Measurements from ENCODE around the gene SAMD1. TPM values are rescaled to one million over a fixed set of nuclear protein-coding genes. Genes with fewer than 3 reads are reported as not detected.

Gene SAMD1
- total RNA-seq, 1 experiment from 2014 or later: 108 TPM

DNA sequence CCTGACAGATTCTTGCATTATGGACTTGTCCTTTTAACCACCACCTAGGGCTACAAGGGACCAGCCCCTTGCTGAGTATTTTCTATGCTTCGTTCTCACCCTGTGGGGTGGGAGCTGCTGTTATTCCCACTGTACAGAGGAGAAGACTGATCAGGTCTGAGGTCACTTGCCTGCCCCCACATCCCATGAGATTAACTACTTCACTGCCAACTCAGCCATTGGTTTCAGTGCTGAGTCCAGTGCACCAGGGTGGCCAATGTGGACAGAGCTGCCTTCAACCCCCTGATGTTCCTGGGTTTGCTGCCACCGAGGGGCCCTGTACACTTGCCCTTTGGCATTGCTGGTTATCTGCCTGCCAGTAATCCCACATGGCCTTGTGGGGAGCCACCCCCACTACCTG is 20.1 kb upstream of the SAMD1 start:
- no peak overlapping the region for H3T11ph ChIP-seq (ENCODE audit: low read length)
- no peak overlapping the region for H2BK120ac ChIP-seq (ENCODE audit: low read depth, low read length, poor library complexity, severe bottlenecking)
- no peak for DNase-seq
- no peak overlapping the region for H2AK5ac ChIP-seq (ENCODE audit: insufficient read length, low read length)
- no peak overlapping the region for H2BK15ac ChIP-seq (ENCODE audit: low read depth, low read length)
- no peak overlapping the region for H3K56ac ChIP-seq (ENCODE audit: insufficient read length, low read depth, low read length)
- no peak overlapping the region for H3K4me2 ChIP-seq (ENCODE audit: insufficient read depth, insufficient read length, low read length)
- H3K9ac ChIP-seq (ENCODE audit: extremely low read depth, insufficient read length, low read length): no peak overlapping the region
- H3K4me1 ChIP-seq (ENCODE audit: insufficient read depth, low read length): peaks cover 7% of the 10 kb centered on the region; the same call in 1 of the 2 replicates
- H3K27me3 Mint-ChIP-seq (ENCODE audit: low read depth): no peaks in the 10 kb centered on the region
- no peak overlapping the region for H3K27ac ChIP-seq (ENCODE audit: insufficient read length, low read depth, low read length)
- H3K9me3 Mint-ChIP-seq: no peaks in the 10 kb centered on the region
- no peak overlapping the region for H4K8ac ChIP-seq (replicated peaks; ENCODE audit: insufficient read length, low read depth, low read length)
- H3K27ac Mint-ChIP-seq: peak overlapping the region in 1 of 3 experiments; percentile 73; a peak in 1 of 7 replicates
- peaks cover 22 to 24% of the 10 kb centered on the region in 2 experiments for H3K4me1 Mint-ChIP-seq
- no peaks in the 10 kb centered on the region for H3K23me2 ChIP-seq (ENCODE audit: insufficient read length, low read depth, low read length, poor library complexity, severe bottlenecking)
- H2AFZ ChIP-seq (ENCODE audit: low read length): no peak overlapping the region
- WGBS (ENCODE audit: extremely low coverage, insufficient read length, low lambda C conversion rate): no CpG with 5 or more reads among the region's 2 CpGs
- H4K91ac ChIP-seq (ENCODE audit: insufficient read length, low read depth, low read length): no peak overlapping the region
- H3K18ac ChIP-seq (ENCODE audit: insufficient read length, low read depth, low read length): no peak overlapping the region
- H3K9me3 ChIP-seq (ENCODE audit: control insufficient read depth, low read depth, low read length): no peaks in the 10 kb centered on the region
- no peaks in the 10 kb centered on the region for H3K79me1 ChIP-seq (ENCODE audit: insufficient read depth, low read depth, low read length, poor library complexity, severe bottlenecking)
- no peaks in the 10 kb centered on the region for H4K20me1 ChIP-seq (ENCODE audit: control insufficient read depth, insufficient read depth, insufficient read length)
- no peak overlapping the region for H4K5ac ChIP-seq (ENCODE audit: insufficient read length, low read depth, low read length)
- H3K36me3 Mint-ChIP-seq (ENCODE audit: insufficient read depth in 1 of 3, low read depth in 3 of 3): peaks cover 0 to 5% (median 3%) of the 10 kb centered on the region in 3 experiments; a peak in 1 of 7 replicates
- no peak overlapping the region for H3K4ac ChIP-seq (ENCODE audit: low read depth, low read length)
- H2BK20ac ChIP-seq (ENCODE audit: low read depth, low read length, poor library complexity, severe bottlenecking): no peak overlapping the region
- no peak overlapping the region for H3K14ac ChIP-seq (ENCODE audit: insufficient read depth, low read length)
- H3K79me2 ChIP-seq (ENCODE audit: insufficient read depth, low read length): no peaks in the 10 kb centered on the region
- TF ChIP-seq, protein P1, sequence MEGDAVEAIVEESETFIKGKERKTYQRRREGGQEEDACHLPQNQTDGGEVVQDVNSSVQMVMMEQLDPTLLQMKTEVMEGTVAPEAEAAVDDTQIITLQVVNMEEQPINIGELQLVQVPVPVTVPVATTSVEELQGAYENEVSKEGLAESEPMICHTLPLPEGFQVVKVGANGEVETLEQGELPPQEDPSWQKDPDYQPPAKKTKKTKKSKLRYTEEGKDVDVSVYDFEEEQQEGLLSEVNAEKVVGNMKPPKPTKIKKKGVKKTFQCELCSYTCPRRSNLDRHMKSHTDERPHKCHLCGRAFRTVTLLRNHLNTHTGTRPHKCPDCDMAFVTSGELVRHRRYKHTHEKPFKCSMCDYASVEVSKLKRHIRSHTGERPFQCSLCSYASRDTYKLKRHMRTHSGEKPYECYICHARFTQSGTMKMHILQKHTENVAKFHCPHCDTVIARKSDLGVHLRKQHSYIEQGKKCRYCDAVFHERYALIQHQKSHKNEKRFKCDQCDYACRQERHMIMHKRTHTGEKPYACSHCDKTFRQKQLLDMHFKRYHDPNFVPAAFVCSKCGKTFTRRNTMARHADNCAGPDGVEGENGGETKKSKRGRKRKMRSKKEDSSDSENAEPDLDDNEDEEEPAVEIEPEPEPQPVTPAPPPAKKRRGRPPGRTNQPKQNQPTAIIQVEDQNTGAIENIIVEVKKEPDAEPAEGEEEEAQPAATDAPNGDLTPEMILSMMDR (conservative IDR thresholded peaks at IDR 0.05): no peak
- H2BK12ac ChIP-seq (ENCODE audit: insufficient read length, low read depth, low read length): no peak overlapping the region
- H2BK5ac ChIP-seq (ENCODE audit: insufficient read length, low read length): no peak overlapping the region
- no peak overlapping the region for H3K4me3 Mint-ChIP-seq
- no peak overlapping the region for H3K23ac ChIP-seq (ENCODE audit: insufficient read length, low read depth, low read length)
- H3K27me3 ChIP-seq (ENCODE audit: insufficient read depth, low read length): no peaks in the 10 kb centered on the region
